T47D (cell line): Measurements from ENCODE around the gene ERC2.

Source experiments
- DNase-seq, 2 experiments: peaks; one replicate each; pipeline versions ENCODE4 v3.0.0 to v3.0.0-alpha.2; 2011 to 2012; ENCODE audit warnings: low read depth in 1 of 2, low spot score in 1 of 2
- JUND ChIP-seq: IDR thresholded peaks from 2 replicates; pipeline ENCODE4 v1.6.1; 2012; ENCODE audit warnings: low read depth
- in situ Hi-C: cut with HindIII; loops from 2 replicates; pipeline ENCODE4 v1.10.0; 2016; ENCODE audit warnings: low sequenced_read_pairs, low pct_unique_long_range_greater_than_20kb

ERC2 gene

GRCh38 chr3:55592572-55592971 is 875.7 kb downstream of the ERC2 start:
- DNase-seq, result no peak
- in situ Hi-C loops, result no loop called here
- TF ChIP-seq JUND, result no peak

GRCh38 chr3:55591888-55592287 is 876.4 kb downstream of the ERC2 start:
- no peak for DNase-seq
- in situ Hi-C loops, result no loop called here
- no peak for TF ChIP-seq JUND

- DNase-seq, result no peak
- no peak for TF ChIP-seq JUND
- in situ Hi-C loops, result no loop called here
Observed at GRCh38 chr3:55588146-55588765, 880.0 kb downstream of the ERC2 start.

GRCh38 chr3:55585856-55586255 is 882.4 kb downstream of the ERC2 start:
- in situ Hi-C loops, result no loop called here
- no peak for TF ChIP-seq JUND
- no peak for DNase-seq

GRCh38 chr3:55584716-55585368 is 883.4 kb downstream of the ERC2 start:
- no peak for DNase-seq
- no peak for TF ChIP-seq JUND
- in situ Hi-C loops, result no loop called here

GRCh38 chr3:55584030-55584429 is 884.2 kb downstream of the ERC2 start:
- TF ChIP-seq JUND, result no peak
- in situ Hi-C loops, result no loop called here

GRCh38 chr3:55583475-55583874 is 884.8 kb downstream of the ERC2 start:
- no peak for TF ChIP-seq JUND
- in situ Hi-C loops, result no loop called here
- DNase-seq, result no peak

More at GRCh38 chr3:55584030-55584429, 884.2 kb downstream of the ERC2 start:
- no peak for DNase-seq

GRCh38 chr3:55579496-55579895 is 888.8 kb downstream of the ERC2 start:
- TF ChIP-seq JUND, result no peak
- DNase-seq, result no peak
- in situ Hi-C loops, result no loop called here

- DNase-seq, result no peak
- TF ChIP-seq JUND, result no peak
- in situ Hi-C loops, result no loop called here
Observed at GRCh38 chr3:55576621-55577388, 891.5 kb downstream of the ERC2 start.

GRCh38 chr3:55574671-55575070 is 893.6 kb downstream of the ERC2 start:
- in situ Hi-C loops, result no loop called here
- TF ChIP-seq JUND, result no peak
- no peak for DNase-seq

- TF ChIP-seq JUND, result no peak
- in situ Hi-C loops, result no loop called here
- no peak for DNase-seq
Observed at GRCh38 chr3:55572816-55573215, 895.5 kb downstream of the ERC2 start.

GRCh38 chr3:55571913-55572312 is 896.4 kb downstream of the ERC2 start:
- TF ChIP-seq JUND, result no peak
- in situ Hi-C loops, result no loop called here
- peak in 1 of 2 experiments; percentile 2 for DNase-seq

- peak in 1 of 2 experiments; percentile 7 for DNase-seq
- no peak for TF ChIP-seq JUND
- in situ Hi-C loops, result no loop called here
Observed at GRCh38 chr3:55571216-55571813, 897.0 kb downstream of the ERC2 start.
